Esophagus (tissue), 2 donors: ENCODE measurements around the gene C22orf42. TPM values are rescaled to one million over a fixed set of nuclear protein-coding genes. Genes with fewer than 3 reads are reported as not detected.
"Not testable (repeated sequence)": the region's sequence is repeated elsewhere in the genome, so short reads cannot be mapped to it uniquely, and the experiment has no call there.

ENCODE experiments used
- H3K27ac ChIP-seq, 2 donors: one replicate each; pipeline ENCODE4 v1.5.1; 2013; ENCODE audit warnings: low read depth in 2 of 2, mild to moderate bottlenecking in 2 of 2, inconsistent platforms in 1 of 2, low read length in 1 of 2, moderate library complexity in 1 of 2
- H3K27me3 ChIP-seq, 2 donors: one replicate each; pipeline ENCODE4 v1.6.1; 2013; ENCODE audit warnings: low read length in 2 of 2, control low read depth in 1 of 2, mild to moderate bottlenecking in 1 of 2; ENCODE audit not compliant: insufficient read depth in 2 of 2, control insufficient read depth in 1 of 2
- H3K36me3 ChIP-seq, 2 donors: one replicate each; pipeline ENCODE4 v1.6.1; 2013; ENCODE audit warnings: low read length in 1 of 2; ENCODE audit not compliant: control insufficient read depth in 2 of 2, insufficient read depth in 2 of 2
- H3K4me1 ChIP-seq, 2 donors: one replicate each; pipeline ENCODE4 v1.6.1; 2013; ENCODE audit warnings: low read length in 1 of 2; ENCODE audit not compliant: control insufficient read depth in 2 of 2, insufficient read depth in 2 of 2
- H3K4me3 ChIP-seq, 2 donors: one replicate each; pipeline ENCODE4 v1.5.1; 2013; ENCODE audit warnings: low read length in 2 of 2, mild to moderate bottlenecking in 2 of 2, low read depth in 1 of 2, moderate library complexity in 1 of 2
- H3K9me3 ChIP-seq, 2 donors: one replicate each; pipeline ENCODE4 v1.6.1; 2013; ENCODE audit warnings: mild to moderate bottlenecking in 2 of 2, low read depth in 1 of 2, low read length in 1 of 2, moderate library complexity in 1 of 2; ENCODE audit not compliant: control insufficient read depth in 2 of 2, insufficient read depth in 1 of 2
- WGBS, 2 donors: extraction: QIAGEN DNeasy Blood & Tissue Kit; methylation state at CpG; one replicate each; pipeline ENCODE4 v1.1.7; 2013; 5-methylcytosine and 5-hydroxymethylcytosine counted together
- polyA plus RNA-seq, 2 donors: library from polyadenylated mRNA; stranded (reverse); fragments of 200-250 nt; gene quantifications; one replicate each; pipeline ENCODE4 v1.2.3, GENCODE V29; 2013
- donor health status: healthy with polysubstance abuse.
- donor health status: Bipolar disorder and iron deficiency.

C22orf42 gene
- polyA plus RNA-seq, 2 donors: not detected

- not testable (repeated sequence) for H3K4me3 ChIP-seq, H3K27me3 ChIP-seq, H3K27ac ChIP-seq, H3K4me1 ChIP-seq, H3K36me3 ChIP-seq, H3K9me3 ChIP-seq
- 74 to 75% methylated on average over 5 of the region's 5 CpGs for whole genome bisulfite sequencing, 2 donors
Measured at GRCh38 chr22:32160411-32160810, 1.3 kb upstream of the C22orf42 start.

GRCh38 chr22:32157632-32158031 lies 1.5 kb downstream of the C22orf42 start:
- H3K27me3 ChIP-seq, H3K4me3 ChIP-seq, H3K9me3 ChIP-seq, H3K36me3 ChIP-seq, H3K27ac ChIP-seq, H3K4me1 ChIP-seq: not testable (repeated sequence)
- WGBS, 2 donors: 66 to 79% methylated on average over 5 of the region's 5 CpGs

GRCh38 chr22:32154727-32155126 lies 4.4 kb downstream of the C22orf42 start:
- 72 to 77% methylated on average over 4 of the region's 4 CpGs for WGBS, 2 donors
- H3K4me1 ChIP-seq, H3K27me3 ChIP-seq, H3K27ac ChIP-seq, H3K4me3 ChIP-seq, H3K36me3 ChIP-seq, H3K9me3 ChIP-seq: not testable (repeated sequence)

GRCh38 chr22:32151641-32152040 lies 7.5 kb downstream of the C22orf42 start:
- not testable (repeated sequence) for H3K36me3 ChIP-seq, H3K27me3 ChIP-seq, H3K4me1 ChIP-seq, H3K4me3 ChIP-seq, H3K27ac ChIP-seq, H3K9me3 ChIP-seq
- 68 to 70% methylated on average over 6 of the region's 6 CpGs for WGBS, 2 donors

GRCh38 chr22:32150647-32151046 lies 8.5 kb downstream of the C22orf42 start:
- WGBS, 2 donors: 60 to 63% methylated on average over 7 of the region's 7 CpGs
- H3K4me1 ChIP-seq, H3K9me3 ChIP-seq, H3K36me3 ChIP-seq, H3K27ac ChIP-seq, H3K4me3 ChIP-seq, H3K27me3 ChIP-seq: not testable (repeated sequence)

GRCh38 chr22:32148372-32148771 lies 10.7 kb downstream of the C22orf42 start:
- not testable (repeated sequence) for H3K4me3 ChIP-seq, H3K9me3 ChIP-seq, H3K4me1 ChIP-seq, H3K36me3 ChIP-seq, H3K27ac ChIP-seq, H3K27me3 ChIP-seq
- 86 to 89% methylated on average over 4 of the region's 4 CpGs for WGBS, 2 donors

- H3K4me1 ChIP-seq, H3K27ac ChIP-seq, H3K4me3 ChIP-seq, H3K36me3 ChIP-seq, H3K9me3 ChIP-seq, H3K27me3 ChIP-seq: not testable (repeated sequence)
- WGBS, 2 donors: 91 to 93% methylated on average over 7 to 8 of the region's 8 CpGs
Measured at GRCh38 chr22:32147128-32147527, 12.0 kb downstream of the C22orf42 start.

GRCh38 chr22:32144496-32145274 lies 14.4 kb downstream of the C22orf42 start:
- Histone ChIP-seq H3K36me3 (no peaks in the 10 kb centered on the region), H3K27me3 (no peaks in the 10 kb centered on the region), H3K27ac (no peak overlapping the region), H3K9me3 (no peaks in the 10 kb centered on the region), H3K4me3 (no peak overlapping the region), H3K4me1 (no peaks in the 10 kb centered on the region)
- 71 to 75% methylated on average over 6 of the region's 6 CpGs for WGBS, 2 donors

- no peak overlapping the region for H3K4me3 ChIP-seq
- H3K27ac ChIP-seq: no peak overlapping the region
- H3K36me3 ChIP-seq: no peaks in the 10 kb centered on the region
- H3K9me3 ChIP-seq: peaks cover 0 to 2% of the 10 kb centered on the region in 2 donors
- no peaks in the 10 kb centered on the region for H3K4me1 ChIP-seq
- no peaks in the 10 kb centered on the region for H3K27me3 ChIP-seq
Measured at GRCh38 chr22:32142600-32142999, 16.5 kb downstream of the C22orf42 start.

GRCh38 chr22:32140688-32141087 lies 18.4 kb downstream of the C22orf42 start:
- H3K27me3 ChIP-seq, H3K9me3 ChIP-seq, H3K4me3 ChIP-seq, H3K27ac ChIP-seq, H3K36me3 ChIP-seq, H3K4me1 ChIP-seq: not testable (repeated sequence)
- 58% methylated on average over 5 to 6 of the region's 6 CpGs for WGBS, 2 donors
